ENCODE measurements around the gene TNIK. TPM values are rescaled to one million over a fixed set of nuclear protein-coding genes. Genes with fewer than 3 reads are reported as not detected.
"Not testable (repeated sequence)": the region's sequence is repeated elsewhere in the genome, so short reads cannot be mapped to it uniquely, and the experiment has no call there.

The TNIK gene
- total RNA-seq, 1 donor from 2014 or later, result 5.7 TPM

DNA sequence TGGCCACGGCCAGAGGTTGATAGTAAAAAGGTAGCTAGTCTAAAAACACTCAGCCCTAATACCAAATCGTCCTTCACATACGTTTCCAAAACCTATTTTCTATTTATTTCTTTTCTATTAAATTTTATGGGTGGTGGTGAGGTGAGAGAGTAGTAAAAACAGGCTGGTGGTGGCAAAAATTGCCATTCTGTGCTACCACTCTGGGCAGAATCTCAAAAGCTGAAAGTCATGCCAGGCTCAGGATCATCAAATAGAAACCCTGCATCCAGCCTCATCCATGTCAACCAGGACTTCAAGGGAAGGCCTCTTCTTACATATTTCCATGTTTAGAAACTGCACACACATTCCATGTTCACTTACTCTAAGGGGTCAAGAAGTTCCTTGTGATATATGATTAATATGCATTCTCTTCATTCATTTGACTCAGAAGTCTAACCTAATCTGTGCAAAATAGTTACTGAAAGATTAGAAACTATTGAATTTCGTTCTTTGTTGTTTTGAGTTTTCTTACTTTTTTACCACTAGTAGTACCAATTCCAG, 153.1 kb downstream of the TNIK start:
- no peak for DNase-seq

DNA sequence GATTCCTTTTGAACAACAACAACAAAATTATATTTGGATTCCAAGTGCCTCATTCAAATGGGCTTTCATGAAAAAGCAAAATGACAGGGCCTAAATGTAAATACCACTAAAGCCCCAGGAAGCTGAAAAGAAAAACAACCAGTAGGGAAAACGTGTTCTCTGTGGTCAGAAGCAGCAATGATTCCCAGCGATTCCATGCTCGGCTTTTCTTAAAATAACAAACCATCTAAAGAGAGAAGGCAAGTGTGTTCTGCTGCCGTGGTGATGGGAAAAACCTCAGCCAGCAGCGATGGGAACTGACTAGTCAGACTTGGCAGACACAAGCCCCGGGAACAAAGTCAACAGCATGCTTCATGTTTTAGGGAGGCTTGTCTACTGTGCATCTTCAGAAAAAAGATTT, 153.6 kb downstream of the TNIK start:
- no peak for DNase-seq

DNA sequence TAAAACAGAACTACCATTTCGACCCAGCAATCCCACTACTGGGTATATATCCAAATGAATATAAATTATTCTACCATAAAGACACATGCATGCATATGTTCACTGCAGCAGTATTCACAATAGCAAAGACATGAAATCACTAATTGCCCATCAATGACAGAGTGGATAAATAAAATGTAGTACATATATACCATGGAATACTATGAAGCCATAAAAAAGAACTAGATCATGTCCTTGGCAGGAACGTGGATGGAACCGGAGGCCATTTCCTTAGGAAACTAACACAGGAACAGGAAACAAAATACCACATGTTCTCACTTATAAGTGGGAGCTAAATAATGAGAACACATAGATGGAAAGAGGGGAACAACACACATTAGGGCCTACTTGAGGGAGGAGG, 154.4 kb downstream of the TNIK start:
- DNase-seq, result not testable (repeated sequence)

DNA sequence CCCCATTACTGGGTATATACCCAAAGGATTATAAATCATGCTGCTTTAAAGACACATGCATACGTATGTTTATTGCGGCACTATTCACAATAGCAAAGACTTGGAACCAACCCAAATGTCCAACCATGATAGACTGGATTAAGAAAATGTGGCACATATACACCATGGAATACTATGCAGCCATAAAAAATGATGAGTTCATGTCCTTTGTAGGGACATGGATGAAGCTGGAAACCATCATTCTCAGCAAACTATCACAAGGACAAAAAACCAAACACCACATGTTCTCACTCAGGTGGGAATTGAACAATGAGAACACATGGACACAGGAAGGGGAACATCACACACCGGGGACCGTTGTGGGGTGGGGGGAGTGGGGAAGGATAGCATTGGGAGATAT, 155.7 kb downstream of the TNIK start:
- DNase-seq, result not testable (repeated sequence)

DNA sequence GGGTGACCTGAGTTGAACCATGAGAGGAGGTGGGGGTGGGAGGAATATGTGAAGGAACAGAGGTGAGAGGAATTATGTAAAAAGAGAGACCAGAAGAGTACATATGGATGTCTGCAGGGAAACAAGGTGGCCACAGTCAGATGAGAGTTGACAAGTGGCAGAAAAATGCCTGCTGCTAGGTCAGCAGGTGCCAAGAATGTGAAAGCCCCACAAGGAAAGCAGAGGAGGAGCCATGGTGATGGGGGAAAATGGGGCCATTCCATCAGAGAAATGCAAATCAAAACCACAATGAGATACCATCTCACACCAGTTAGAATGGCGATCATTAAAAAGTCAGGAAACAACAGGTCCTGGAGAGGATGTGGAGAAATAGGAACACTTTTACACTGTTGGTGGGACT, 156.2 kb downstream of the TNIK start:
- DNase-seq, result not testable (repeated sequence)

DNA sequence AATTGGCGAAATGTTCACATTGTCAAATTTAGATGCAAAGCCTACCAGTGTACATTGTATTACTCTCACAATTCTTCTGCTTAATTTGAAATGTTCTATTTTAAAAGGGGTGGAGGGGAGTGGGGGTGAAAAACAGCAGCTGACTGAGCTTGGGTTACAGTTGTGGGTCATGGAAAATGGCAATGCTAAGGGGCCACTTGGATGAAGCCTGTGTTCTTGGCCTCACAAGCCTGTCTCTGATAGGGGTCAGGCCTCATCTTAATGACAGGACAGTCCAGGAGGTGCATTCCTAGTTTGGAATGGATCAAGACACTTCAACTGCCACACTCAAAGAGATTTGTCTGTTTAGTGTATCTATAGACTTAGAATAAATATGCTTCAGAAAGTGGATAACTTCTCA, 158.2 kb downstream of the TNIK start:
- DNase-seq, result no peak

DNA sequence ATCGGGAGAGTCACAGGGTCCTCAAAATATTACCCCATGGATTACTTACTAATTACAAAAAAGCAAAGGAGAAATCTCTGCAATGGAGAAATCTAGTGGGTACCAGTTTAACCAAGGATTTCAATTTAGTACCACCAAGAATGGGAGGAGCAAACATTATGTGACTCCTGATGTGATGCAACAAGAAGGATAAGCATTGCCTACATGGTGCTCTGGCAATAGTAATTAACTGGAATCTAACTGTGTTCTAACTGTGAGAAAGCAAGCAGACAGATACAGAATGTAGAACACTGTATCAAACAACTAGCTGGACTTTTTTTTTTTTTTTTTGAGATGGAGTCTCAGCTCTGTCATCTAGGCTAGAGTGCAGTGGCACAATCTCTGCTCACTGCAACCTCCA, 159.2 kb downstream of the TNIK start:
- no peak for DNase-seq

DNA sequence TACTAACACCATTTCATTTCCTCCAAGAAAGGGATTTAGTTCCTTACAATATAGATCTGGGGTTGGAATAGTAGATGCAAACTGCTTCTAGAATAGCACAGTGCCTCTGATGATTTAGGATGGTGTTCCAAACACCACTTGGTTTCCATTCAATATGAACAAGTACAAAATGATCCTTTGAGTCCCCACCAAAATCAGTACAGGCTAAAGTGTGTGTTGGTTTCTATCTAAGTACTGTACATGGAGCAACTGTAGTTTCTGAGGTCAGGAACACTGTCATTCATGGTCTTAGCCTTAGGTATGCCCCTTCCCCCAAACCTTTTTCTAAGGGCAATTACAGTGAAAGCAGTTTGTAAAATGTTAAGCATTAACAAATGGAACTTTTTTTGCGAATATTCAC, 162.3 kb downstream of the TNIK start:
- DNase-seq, result no peak

DNA sequence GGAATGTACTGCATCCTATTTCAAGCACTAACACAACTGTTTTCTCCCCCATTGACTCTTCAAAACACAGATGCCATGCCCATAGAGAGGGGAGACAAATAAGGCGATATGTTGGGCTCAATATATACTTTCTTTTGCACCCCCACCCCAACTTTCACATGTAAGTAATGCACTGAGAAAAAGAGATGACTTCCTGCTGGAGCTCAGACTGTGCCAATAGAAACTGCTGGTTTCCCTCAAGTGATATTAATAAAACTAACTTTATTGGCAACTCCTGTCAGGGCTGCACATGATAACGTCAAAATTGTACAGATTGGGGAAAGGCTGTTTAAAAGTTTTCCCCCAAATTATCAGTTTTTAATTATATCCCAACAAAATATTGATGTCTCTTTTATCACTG, 163.0 kb downstream of the TNIK start:
- no peak for DNase-seq

DNA sequence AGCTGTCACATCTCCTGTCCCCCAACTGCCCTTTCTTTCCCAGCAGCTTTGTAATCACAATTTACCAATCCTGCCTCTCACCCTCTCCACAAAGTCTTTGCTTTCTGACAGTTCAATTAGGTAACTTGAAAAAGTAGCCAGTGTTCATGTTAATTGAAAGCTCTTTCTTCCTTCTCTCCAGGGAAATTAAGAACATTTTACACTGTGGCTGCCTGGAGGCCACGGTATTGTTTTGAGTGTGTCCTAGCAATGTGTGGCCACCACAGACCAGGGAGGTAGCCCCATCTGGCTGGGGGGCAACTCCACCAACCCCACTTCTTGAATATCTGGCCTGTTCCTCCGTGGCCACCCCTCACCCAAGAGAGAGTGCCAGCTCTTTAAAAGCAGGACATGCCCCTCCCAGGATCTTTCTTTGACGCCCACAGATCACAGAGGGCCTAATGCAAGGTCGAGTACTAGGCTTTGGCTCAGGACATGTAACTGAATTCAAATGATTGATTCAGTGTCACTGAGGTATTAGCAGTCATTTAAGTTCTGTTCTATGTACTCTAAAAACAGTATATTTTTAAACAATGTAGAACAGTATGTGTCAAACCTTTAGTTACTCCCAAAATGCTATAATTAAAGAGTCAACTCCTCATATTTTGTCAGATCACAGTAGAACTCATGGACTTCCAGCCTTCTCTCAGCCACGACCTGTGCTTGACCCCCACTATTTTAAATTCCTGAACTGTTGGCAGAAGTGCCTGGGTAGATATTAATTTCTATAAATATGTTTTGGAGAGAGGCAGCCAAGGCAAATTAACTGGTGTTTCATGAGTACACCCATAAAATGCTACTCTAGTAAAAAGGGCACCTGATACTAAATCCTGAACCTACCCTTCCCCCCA, 164.5 kb downstream of the TNIK start:
- no peak for DNase-seq

DNA sequence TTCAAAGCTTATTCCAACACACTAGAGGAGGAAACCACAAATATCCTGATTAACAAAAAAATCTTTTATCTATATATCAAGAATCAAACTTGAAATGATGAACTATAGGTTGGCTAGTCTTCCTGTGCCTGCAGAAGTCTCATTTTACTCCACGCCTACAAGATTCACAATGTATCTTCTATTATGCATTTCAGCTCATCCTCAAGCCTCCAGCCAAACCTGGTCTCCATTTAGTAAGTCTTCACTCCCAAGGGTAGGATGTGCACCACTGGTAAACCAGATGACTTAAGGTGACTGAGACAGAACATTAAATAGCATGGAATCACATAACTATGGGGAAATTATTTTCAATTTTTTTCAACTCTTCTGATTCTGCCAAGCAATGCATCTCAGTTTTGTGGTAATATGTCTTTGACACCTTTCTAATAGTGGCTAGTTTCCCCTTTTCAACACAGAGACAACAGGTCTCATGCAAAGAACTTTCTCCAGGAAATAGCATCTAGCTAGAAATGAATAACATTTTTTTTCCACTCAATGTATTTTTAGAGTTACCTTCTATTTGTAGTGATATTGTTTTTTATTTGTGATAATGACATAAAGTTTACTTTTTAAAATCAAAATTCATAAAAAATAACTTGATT, 166.9 kb downstream of the TNIK start:
- no peak for DNase-seq

DNA sequence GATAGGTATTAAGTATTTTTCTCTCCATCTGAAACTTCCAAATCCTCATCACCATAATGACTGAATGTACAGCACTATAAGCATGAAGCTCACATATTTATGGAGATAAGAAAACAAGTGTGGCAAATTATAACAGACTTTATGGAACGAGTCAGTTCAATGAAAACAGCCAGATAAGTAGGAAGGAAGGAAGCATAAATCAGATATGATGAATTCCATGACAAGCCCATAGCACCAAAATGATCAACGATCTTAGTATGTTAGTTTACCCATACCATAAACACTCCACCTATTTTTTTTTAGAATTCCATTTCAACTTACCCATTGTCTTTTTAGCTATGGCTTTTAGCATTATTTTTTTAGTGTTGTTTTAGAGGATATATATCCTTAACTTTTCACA, 169.5 kb downstream of the TNIK start:
- DNase-seq, result no peak

DNA sequence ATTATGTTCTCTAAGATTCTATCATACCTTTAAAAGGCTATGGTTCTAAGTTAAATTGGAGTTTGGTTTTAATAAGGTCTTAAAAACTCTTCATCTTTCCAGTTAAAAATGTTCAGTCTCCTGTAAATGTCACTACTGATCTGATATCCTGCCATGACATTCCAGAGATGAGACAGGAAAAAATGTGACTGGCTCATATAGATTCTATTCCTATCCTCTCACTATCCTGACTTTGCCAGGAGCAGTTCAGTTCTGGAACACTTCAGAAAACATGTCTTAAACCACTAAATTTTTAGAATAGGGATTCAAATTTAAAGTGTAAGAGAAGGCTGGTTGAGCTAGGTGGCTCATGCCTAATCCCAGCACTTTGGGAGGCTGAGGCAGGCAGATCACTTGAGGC, 170.9 kb downstream of the TNIK start:
- no peak for DNase-seq

DNA sequence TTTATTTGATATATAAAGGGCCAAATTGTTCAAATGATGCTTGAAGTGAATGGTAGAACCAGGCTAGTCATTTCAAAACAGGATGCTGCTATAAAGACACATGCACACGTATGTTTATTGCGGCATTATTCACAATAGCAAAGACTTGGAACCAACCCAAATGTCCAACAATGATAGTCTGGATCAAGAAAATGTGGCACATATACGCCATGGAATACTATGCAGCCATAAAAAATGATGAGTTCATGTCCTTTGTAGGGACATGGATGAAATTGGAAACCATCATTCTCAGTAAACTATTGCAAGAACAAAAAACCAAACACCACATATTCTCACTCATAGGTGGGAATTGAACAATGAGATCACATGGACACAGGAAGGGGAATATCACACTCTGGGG, 172.4 kb downstream of the TNIK start:
- not testable (repeated sequence) for DNase-seq

DNA sequence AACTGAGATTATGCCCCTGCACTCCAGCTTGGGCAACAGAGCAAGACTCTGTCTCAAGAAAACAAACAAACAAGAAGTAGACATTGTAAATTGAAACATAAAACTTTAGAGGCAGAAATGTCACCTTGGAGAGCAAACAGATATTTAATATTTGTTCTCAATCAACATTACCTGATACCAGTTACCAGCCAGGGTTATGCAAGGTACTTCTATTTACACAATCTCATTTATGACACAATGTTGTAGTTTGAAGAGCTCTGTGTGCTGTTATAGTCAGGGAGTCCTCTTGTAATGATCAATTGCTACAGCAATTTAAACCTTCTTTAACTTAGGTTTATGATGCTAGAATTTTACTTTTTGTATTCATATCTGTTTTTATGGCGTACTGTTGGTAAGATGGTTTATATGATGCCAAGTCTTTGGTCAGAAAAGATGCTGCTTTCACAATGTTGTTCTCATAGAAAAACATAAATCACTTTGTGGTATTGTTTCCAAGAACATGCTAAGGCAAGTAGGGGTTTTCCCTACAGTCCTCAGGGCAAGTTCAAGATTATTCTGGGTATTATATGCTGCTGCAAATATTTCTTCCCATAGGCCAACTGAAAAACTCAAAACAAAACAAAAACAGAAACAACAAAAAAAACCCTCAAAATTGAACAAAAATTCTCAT, 173.5 kb downstream of the TNIK start:
- no peak for DNase-seq

DNA sequence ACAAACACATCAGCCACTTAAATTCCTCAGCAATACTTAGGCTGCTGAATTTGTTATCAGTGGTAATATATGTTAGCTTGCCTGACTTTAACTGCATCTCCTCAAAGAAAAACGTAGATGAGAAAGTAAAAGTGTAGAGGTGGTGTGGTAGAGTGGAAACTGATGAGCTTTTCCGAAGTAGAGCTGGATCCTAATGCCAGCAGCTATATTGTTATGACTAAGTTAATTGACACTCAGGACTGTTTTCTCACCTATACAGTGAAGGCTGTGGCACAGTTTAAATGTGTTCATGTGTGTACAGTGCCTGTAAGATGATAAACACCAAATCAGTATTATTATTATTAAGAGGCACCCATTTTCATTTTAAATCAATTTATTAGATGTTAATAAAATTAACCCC, 174.9 kb downstream of the TNIK start:
- no peak for DNase-seq

DNA sequence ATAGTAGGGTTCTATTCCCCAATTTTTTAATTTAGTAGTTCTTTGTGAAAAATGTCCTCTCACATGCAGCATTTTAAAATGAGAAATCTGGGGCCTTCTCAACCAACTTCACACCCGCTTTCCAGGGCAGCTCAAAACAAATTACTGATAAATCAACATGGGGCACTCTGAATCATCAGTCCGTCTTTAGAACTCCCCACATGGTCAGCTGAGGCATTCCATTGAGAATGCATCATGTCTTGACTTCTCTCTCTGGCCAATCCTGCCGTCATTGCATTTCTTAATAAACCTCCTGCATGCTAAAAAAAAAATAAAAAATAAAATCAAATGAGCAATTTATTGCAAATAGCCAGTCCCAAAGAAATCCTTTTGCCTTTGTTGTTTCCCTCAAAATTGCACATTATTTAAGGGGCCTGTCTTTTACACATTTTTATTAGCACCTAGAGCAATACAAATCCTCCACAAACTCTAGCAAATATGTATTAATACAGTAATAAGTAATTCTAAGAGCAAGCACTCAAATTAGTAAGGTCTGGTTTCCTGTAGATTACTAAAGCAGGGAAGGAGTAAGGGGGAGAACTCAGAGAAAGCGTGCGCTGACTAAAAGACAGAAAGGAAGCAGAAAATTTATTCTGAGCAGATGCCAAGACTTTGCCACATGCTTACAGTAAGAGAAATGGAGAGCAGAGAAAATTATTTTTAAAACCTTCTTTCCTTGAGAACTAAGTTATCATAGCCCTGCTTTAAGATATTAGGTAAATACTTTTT, 175.7 kb downstream of the TNIK start:
- no peak for DNase-seq

DNA sequence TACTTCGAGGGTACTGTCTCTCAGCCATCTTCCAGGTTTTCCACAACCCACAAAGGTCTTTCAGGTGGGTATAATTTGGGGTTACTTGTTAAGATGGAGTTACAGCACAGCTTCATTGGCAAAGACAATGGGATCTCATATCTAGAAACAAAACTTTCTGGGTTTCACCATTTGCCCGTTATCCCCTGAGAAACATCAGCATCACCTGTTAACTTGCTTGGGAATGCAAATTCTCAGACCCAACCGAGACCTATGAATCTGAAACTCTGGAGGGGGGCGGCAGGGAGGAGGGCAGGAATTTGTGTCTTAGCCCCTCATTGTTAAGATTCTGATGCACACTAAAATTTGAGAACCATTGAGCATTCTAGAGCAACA, 176.4 kb downstream of the TNIK start:
- no peak for DNase-seq

DNA sequence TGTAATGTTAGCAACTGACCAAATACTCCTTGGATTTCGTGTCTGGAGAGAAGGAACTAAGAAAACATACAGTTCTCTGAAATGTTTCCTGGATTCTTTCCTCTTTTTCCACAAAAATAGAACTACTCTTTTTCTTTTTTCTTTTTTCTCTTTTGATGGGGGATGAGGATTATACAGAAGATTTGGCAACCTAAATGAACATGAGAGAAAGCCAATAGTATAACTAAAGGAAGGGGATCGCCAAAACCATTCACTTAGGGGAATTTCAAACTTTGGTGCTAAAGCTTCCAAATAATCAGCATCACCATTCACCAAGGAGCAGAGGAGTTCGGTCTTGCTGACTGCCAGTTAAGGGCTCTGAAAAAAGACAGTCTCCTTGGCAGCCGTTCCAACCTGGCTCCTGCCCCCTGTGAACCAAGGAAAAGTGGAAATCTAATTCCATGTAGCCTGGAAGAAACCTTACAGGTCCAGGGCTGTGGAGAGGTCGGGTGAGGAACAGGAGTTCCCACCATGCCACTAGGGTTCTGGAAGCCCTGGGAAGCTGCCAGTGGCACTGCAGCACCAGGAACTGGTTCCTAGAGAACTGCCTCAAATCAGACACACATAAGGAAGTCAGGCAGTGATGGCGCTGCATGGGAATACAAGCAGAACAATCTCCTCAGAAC, 176.9 kb downstream of the TNIK start:
- no peak for DNase-seq

DNA sequence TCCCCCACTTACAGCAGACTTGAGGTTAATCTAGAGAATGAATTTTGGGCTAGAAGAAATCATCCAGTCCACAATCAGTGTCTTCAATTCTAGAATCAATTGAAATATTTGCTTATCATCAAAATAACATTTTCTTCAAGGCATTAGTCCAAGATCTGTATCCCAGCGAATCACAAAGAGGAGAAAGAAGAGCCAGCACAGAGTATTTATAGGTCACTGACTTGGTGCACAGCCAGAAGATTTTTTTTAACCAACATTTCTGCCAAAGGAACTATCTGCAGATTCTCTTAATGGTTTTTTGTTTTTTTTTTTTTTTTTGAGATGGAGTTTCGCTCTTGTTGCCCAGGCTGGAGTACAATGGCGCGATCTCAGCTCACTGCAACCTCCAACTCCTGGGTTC, 178.2 kb downstream of the TNIK start:
- DNase-seq, result peak; percentile 46

DNA sequence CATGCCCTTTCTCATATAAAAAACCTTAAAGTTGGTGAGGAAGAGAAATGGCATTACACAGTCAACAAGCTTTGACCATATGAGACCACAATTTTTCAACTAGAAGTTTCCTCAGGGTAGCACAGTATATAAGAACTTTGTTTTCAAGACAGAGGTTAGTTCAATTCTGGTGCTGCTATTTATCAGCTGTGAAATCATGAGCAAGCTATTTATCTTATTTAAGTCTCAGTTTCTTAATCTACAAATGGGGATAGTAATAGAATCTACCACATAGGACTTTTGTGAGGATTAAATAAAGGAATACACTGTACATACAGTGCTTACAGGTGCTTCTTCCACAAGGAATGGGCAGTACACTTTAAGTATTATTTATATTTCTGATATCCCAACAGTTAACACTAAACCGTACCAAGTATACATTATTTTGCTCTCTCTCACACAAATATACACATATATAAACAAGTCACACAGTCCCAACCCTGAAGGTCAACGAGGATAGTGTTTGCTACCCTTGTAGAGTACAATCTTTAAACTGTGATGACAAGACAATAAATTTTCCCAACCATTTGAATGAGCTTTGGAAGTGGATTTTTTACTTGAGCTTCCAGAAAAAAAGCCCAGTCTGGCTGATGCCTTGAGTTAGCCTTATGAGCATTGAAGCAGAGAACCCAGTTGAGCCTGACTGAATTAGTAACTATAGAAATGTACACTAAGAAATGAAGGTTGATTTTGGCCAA, 178.8 kb downstream of the TNIK start:
- no peak for DNase-seq
